Measurements from ENCODE around the gene CYP4X1.
"Not testable (repeated sequence)": the region's sequence is repeated elsewhere in the genome, so short reads cannot be mapped to it uniquely, and the experiment has no call there.

CYP4X1 gene

DNA sequence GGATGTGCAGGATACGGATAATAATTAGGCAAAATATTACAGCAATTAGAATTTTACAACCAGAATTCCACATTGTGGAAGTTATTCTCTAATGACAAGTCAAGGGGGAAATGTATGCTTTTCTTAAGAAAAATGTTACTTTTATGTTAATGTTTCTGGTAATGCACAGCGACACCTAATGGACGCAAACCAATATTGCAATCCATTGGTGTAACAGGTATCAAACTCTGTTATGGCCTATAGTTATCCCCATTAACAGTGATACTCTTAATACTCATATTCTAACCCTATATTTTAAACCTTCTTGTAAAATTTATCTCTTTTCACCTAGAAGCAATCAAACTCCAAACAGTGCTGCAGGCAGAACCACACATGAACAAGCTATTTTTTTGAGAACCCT is 65.9 kb downstream of the CYP4X1 start:
- not testable (repeated sequence) for DNase-seq

DNA sequence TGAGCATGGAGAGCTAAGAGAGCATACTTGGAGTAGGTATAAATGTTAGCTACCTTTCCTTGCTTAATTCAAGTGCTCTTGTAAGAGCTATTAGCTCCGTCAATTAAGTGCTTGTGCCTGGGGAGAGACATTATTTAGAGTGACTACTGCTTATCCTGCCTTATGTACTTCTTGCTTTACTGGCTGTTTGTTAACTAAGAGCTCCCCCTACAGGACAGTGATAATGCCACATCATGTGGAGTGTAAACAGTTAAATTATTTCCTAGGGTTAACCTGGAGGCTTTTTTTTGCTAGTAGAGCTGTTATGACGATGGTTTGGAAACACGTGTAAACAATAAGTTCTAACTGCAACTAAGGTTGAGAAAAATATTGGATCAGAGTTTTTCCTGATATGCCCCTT is 68.0 kb downstream of the CYP4X1 start:
- DNase-seq, result not testable (repeated sequence)
